Limb (tissue), 2 donors: ENCODE measurements around the gene AADACL2.
"Not testable (repeated sequence)": the region's sequence is repeated elsewhere in the genome, so short reads cannot be mapped to it uniquely, and the experiment has no call there.

Source experiments
- DNase-seq, 2 donors: peaks; one replicate each; pipeline ENCODE4 v3.0.0-alpha.2; 2016; ENCODE audit errors: extremely low spot score in 2 of 2

The AADACL2 gene

DNA sequence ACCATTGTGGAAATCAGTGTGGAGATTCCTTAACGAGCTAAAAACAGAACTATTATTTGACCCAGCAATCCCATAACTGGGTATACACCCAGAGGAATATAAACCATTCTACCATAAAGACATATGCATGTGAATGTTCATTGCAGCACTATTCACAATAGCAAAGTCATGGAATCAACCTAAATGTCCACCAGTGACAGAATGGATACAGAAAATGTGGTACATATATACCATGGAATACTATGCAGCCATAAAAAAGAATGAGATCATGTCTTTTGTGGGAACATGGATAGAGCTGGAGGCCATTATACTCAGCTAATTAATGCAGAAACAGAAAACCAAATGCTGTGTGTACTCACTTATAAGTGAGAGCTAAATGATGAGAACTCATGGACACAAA is 31.0 kb downstream of the AADACL2 start:
- DNase-seq: not testable (repeated sequence)

DNA sequence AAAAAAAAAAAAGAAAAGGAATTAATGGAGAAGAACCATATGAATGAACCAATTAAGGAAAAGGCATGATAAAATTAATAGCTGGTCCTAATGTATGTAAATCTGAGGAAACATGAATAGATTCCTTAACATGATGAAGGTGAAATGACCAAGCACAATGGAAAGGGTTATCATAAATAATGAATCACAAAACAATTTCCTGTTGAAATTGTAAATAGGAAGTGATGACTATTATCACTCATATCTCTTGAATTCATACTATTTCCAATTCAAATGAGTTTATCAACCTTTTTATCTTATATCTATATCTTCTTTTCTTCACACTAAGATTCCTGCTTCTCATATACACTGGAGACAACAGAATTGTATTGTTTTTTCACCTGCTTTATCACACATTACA is 32.0 kb downstream of the AADACL2 start:
- no peak for DNase-seq

DNA sequence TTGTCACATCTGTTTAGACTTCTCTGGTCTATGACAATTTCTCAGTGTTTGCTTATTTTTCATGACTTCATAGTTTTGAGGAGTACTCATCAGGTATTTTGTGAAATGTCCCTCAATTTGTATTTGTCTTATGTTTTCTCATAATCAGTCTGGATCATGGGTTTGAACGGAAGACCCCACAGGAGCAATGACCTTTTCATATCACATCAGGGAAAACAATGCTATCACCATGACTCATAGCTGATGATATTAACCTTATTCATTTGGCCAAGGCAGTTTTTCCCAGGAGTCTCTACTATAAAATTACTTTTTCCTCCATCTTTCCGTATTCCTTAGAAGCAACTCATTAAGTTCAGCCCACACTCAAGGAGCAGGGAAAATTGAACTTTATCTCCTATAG is 32.7 kb downstream of the AADACL2 start:
- no peak for DNase-seq

DNA sequence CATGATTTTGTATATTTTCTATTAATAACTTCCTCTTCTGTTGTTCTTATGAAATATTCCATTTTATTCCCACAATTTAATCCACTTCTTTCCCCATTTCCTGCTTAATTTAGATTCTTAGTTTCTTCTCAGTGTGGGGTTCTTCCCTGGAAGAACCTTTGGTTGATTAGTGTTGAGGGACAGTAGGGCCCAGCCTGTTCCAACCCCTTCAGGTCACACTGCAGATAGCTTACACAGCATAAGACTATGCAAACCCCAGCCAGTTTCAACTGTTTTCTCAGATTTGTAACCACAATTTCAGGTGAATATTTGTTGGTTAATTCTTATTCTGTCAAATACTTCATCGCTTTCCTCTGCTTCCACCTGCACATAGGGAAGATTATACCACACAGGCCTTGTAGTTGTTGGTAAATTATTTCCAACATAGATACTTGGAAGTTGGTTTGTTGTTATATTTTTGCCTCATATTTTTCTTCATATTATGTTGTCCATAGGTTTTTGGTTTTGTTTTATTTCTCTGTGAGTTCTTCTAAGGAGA is 34.7 kb downstream of the AADACL2 start:
- no peak for DNase-seq

DNA sequence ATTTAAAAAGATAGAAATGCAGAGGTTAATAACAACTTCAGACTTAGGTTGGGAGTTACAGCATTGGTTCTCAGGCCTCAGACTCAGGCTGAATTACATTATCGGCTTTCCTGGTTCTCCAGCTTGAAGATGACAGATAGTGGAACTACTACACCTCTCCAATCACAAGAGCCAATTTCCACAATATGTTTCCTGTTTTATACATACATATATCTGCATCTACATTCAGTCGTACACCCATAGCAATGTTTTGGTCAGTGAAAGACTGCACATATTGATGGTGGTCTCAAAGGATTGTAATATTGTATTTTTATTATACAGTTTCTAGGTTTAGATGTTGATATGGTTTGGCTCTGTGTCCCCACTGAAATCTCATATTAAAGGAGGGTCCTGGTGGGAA is 35.4 kb downstream of the AADACL2 start:
- DNase-seq: no peak

DNA sequence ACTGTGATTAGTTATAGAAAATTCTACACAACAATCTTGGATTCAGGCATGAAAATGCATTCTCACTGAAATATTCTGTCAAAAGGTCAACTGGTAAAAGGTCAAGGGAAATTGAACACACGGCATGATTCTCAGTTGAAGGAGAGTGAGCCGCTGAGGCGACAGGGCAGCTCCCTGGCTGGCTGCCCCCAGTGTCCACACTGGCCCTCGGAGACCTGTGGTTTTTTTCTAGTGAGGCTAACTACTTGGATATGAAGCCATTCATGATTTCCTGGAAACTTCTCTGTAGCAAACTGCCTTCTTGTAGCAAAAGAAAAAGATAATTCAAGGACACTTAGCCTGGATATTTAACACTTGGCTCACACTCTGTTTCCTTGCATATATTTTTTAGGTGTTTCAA is 37.2 kb downstream of the AADACL2 start:
- DNase-seq: peak; percentile 38 to 58

DNA sequence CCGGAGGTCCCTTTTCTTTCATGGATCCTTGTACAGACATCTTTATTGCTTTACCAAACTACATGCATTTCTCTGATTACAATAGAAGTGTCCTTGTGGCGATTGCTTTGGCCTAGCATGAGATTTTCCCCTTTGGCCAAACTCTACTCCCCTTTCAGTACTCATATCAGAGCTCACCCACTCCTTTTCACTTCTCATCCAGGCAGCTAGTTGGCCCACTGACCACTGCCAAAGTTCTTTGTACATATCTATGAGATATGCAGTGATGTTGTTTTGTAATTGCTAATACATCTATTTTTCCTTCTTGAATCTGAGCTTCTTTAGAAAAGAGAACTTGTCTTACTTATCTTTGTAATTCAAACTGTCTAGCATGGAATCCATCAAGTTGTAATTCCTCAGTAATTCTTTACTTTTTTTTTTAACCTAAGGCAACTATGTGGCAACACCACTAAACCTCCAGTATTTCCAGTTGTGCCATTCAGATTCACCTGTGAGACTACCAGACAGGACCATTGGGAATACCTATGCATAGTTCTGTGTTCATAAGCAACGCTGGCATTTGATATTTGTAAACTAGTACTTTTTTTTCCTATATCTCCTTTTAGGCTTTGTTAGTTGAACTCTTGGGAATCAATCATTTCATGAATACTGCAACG is 39.2 kb downstream of the AADACL2 start:
- DNase-seq: no peak

DNA sequence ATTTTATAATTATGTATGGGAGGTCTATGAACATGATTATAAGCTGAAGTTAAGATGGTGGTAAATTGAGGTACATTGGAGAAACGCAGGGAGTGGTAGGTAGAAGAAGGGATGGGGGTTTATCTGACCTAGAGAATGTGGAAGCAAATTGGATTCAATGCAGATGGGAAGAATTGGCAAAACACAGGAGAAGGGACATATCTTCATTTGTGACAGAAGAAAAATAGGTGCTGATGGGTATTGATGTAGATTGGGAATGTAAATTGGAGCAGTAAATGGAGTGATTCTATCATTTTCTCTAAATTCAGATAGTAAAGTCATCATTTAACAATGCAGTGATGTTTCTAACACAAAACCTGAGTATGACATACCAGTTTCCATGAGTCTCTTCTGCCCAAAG is 40.5 kb downstream of the AADACL2 start:
- no peak for DNase-seq

DNA sequence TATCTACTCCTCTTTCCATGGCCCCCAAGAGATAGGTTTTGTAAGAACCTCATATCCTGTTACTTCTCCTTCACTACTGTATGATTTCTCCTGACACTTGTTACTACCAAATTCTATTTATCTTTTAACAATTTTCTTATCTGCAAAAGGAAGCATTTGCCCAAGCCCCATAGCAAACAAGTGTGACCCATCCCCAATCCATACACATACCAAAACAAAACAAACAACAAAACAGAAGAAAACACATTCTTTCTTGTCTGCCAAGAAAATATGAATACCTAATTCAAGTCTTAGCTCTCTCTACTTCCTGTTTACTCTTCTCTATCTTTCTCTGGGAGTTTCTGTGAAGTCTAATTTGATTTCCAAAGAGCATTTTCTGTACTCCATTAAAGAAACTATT is 41.2 kb downstream of the AADACL2 start:
- no peak for DNase-seq

DNA sequence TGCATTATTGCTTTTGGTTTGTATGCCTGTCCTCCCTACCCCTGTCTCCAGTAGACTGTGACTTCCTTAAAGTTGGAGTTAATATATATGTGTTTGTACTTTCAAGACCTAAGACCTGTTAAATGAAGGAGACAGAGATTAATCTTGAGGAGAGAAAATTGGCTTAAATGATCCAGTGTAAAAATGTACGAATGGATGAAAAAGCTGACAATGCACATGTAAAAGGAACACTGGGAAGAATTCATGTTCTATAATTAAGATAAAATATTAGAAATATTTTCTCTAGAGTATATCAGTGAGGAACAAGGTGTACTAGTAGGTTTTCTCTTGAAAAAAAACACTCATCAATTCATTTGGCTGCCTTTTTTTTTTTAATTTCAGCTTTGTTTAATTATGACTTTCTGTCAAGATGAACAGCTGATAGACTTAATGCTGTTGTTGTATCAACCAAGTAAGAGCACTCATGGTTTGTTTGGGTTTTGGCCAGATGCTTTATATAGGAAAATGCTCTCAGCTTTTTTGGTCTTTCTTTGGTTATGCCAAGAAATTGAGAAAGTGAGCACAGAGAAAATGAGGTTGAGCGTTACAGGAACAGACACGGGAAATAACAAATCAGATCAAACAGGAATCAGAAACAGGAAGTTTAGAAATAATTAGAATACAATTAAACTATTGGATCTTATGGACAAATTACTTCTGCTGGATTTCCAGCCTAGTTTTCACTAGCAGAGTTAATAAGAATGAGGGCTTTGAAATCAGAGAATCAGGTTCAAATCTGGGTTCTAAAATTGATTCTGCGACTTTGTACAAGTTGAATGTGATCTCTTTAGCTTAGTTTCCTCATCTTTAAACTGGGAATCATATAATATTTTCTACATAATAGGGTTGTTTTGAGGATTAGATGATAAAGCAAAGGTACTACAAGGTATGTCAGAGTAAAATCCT is 41.9 kb downstream of the AADACL2 start:
- DNase-seq: no peak

DNA sequence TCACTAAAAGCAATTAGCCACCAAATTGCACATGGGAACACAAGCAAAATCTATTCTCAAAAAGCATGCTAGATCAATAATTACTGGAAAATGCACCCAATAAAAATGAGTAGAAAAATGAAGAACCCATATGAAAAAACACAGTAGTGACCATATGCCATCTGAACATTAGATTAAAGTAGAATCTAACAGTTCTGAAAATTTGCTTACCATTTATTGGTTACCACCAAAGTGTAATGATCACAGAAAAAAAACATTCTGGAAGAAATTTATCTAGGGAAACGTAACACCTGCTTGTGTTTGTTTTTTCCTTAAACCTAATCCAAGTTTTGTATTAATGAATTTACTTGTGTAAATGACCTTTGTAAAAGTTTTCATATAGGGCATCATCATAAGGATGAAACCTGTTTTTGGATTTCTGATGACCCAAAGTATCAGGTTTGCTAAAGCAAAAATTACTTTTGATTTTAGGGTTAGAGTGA is 42.6 kb downstream of the AADACL2 start:
- DNase-seq: no peak

DNA sequence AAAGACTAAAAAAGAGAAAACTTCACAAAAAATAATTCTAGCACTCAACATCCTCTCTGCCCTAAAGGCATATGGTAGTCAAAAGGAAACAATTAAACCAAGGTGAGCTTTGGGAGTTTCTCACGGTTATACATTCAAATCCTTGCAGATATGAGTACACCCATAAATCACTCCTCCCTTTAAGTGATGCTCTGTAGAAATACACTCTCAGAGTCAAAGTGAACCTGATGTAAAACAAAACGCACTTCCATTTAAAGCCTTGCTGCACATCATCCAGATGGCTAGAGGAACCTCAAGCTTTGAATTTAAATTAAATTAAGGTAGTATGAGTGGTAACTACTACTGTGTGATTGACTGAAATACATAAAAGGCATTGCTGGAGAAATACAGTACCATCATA is 44.2 kb downstream of the AADACL2 start:
- no peak for DNase-seq

DNA sequence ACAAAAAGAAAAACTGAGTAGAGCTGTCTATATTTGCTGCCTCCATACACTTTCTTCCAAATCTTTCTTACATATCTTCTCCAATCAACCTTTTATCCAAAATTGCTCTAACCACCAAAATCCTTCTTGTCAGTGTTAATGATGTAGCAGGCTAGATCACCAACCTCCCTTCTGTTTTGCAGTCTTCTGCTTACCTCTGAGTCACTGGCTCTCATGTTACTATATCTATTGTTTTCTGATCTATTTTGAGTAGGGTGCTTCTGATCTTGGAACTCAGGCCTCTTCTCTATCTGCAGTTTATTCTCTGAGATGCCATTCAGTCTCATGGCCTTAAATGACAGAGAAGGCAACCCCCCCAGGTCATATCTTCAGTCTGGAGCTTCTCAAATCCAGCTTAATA is 53.9 kb downstream of the AADACL2 start:
- no peak for DNase-seq

DNA sequence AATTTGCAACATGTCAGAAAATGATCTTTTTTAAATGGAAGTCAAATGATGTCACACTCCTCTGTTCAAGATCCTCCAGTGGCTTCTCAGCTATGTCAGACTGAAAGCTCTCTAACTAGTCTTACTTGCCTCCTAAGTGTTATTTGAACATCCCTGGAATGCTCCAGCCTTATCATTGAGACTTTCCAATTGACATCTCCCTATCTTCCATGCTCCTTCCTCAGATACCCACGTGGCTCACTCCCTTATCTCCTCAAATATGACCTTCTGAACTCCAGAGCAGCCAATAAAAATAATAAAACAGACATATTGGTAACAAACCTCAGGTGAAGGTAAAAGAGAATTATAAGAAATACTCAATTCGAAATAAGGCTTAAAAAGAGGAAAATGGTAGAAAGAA is 54.7 kb downstream of the AADACL2 start:
- DNase-seq: no peak

DNA sequence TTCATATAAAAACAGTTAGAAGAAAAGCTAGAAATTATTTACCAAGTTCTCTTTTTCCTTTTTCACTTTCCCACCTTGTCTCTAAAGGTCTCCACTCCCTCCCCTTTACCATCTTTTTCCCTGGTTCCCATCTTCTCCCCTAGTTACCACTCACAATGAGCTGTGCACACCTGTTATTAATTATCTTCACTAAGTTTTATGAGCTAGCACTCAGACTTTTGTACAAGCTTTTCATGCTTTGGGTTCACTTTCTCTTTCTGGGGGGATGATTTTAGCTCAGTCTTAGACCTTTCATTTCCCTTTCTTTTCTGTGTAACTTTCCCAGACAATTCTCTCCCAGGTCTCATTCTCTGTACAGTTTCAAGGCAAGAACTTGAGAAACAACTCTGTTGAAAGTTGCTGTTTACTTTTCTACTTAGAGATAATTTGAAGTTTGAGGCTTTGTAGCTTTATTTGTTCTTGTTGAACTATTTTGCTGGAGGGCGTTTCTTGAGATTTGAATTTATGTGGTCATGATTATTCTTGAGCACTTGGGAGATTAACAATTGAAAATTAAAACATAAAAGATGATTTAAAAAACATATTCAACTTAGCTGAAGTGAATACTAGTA is 56.2 kb downstream of the AADACL2 start:
- no peak for DNase-seq

DNA sequence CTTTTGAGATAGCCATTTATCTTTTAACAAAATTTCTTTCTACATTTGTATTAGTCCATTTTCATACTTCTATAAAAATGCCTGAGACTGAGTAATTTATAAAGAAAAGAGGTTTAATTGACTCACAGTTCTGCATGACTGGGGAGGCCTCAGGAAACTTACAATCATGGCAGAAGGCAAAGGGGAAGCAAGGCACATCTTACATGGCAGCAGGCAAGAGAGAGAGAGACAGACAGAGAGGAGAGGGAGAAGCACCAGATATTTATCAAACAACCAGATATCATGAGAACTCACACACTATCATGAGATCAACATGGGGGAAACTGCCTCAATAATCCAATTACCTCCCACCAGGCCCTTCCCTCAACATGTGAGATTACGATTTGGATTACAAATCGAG is 57.0 kb downstream of the AADACL2 start:
- not testable (repeated sequence) for DNase-seq

DNA sequence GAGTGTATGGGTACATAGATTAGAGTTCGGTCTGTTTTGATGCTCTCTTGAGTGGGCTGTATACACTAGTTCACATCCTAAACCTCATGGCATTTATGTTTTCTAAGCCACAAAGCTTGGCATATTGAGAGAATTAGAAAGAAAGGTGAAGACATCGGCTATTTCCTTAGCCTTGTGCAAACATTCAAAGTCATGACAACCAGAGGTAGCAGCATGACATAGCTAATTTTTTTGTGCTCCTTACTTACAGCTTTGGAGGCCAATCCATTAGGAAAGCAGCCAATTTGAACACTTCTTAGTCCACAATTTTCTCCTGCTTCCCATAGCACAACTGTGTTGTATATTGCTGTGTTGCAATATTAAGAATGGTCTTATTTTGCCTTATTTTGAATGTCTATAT is 58.7 kb downstream of the AADACL2 start:
- DNase-seq: no peak

DNA sequence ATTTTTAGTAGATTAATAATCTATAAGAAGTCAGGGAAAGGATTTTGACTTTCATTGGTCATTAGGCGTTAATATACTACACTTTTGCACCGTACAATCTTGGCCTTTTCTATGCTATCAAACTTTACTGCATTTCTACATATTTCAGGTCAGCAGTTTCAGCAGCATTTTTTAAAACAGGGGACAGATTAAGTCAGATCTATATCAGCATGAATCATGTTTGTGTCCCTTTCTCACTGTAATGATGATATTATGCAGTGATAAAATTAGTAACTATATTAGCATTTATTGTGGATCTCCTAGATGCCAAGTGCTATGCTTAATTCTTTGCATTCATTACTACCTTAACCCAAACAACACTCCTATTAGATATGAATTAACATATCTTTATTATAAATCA is 59.9 kb downstream of the AADACL2 start:
- no peak for DNase-seq

DNA sequence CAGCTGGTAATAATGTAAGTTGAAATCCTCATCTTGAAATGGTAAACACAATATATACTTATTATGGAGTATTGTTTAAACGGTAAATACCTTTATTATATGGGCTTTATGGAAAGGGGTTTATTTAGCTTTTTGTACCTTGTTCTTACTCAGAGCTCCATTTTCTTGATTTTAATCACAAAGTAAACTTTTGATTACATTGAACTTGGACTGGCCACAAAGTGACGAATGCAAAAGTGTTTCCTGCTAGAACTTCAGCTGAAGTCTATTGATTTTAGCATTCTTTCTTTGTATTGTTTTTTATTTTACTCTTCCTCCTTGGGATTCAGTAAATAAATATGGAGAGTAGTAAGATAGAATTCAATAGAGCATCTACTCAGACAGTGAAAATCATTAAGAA is 60.4 kb downstream of the AADACL2 start:
- no peak for DNase-seq

DNA sequence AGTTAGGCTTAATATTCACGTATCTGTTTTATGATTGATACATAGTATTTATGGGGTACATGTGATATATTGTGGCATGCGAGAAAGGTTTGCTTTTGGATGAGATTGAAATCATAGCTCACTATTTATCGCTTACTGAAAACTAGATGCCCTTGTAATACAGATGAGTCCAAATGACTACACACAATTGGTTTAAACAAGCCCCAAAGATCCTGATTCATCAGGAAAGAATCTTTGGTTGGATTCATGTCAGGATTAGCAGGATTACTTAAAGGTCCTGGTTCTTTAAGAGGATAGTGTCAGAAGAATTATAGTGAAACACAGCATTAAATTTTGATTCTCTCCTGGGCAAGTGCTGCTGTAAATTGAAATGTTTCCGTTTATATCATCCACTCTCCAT is 61.5 kb downstream of the AADACL2 start:
- no peak for DNase-seq

DNA sequence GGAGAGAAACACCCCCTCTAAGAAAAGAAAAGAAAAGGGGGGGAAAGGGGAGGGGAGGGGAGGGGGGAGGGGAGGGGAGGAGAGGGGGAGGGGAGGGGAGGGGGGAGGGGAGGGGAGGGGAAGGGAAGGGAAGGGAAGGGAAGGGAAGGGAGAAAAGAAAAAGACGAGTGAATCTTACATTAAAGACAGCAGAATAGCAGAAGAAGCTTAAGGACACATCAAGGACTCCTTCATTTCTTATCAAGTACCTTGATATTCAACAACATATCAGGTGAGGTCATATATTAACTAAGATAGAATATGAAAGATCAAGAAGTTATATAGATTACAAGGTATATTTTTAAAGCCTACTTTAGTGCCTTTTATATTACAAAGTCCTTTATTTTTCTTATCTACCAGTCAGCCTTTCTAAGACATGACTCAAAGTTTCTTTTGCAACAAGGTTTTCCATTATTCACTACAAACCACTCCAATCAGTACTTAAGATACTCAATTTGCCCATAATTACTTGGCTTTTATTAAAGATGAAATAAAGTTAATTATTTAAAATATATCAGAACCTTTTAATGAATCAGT is 62.5 kb downstream of the AADACL2 start:
- no peak for DNase-seq

DNA sequence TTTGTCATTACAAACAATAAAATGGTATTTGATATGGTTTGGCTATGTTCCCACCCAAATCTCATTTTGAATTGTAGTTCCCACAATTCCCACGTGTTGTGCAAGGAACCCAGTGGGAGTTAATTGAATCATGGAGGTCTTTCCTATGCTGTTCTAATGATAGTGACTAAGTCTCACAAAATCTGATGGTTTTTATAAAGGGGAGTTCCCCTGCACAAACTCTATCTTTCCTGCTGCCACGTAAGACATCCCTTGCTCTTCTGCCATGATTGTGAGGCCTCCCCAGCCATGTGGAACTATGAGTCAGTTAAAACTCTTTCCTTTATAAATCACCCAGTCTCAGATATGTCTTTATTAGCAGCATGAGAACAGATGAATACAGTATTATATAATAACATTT is 64.7 kb downstream of the AADACL2 start:
- no peak for DNase-seq
